Endometrium (tissue), 2 donors: ENCODE data around the gene ADD3.

Experiments used
- FAIRE-seq: peaks from 2 replicates; lab custom pipeline; 2012; peaks lifted over from hg19 to GRCh38; lab: Jason Lieb, UNC
- donor health status: control.
- donor health status: control.

Gene ADD3

DNA sequence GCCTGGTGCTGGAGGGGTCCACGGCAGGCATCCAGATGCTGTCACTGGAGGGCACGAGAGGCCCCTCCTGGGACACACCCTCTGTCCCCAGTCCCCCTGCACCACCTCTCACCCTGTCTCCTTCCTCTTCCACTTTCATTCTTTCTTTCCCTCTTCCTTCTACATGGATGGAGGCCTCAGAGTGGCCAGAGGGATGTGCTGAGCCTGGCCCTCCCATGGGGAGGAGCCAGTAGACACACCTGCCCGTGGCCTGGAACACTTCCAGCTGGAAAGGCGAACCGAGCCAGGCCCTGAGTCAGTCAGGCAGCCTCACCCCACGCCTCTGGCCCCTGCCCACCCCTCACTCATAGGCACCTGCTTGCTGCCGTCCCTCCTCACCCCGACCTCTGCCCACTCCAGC lies 143.7 kb downstream of the ADD3 start:
- FAIRE-seq, result no peak

DNA sequence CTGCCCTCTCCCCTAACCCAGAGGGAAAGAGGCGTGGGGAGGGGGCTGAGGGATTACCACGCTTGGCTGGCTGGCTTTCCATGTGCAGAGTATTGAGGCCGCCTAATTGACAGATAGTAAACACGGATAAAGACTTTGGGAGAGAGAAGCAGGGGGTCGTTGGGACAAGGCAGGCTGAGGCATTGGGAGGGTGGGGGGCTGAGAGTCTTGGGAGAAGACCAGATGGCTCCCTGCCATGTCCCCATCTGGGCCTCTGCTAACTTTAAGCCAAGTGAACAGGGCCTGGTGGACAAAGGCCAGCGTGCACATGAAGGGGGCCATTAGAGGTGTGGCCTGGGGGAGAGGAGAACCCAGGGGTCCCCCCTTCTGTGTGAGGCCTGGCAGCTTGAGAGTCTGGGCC lies 144.2 kb downstream of the ADD3 start:
- FAIRE-seq, result no peak

DNA sequence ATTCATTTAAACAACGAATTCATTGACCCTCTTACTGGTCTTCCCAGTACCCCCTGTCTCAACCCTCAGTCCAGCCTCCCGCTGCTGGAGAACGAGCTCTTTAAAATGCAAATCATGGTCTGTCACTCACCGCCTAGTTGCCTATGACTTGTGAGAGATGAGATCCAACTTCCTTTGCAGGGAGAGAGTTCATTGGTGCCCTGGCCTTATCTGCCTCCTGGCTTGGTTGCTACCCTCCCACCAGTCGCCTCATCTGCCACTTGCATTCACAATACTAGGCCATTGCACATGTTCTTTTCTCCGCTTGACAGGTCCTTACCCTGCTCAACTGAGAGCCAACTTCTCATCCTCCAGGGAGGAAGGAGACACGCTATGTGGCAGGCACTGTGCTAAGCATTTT lies 145.6 kb downstream of the ADD3 start:
- FAIRE-seq, result no peak

DNA sequence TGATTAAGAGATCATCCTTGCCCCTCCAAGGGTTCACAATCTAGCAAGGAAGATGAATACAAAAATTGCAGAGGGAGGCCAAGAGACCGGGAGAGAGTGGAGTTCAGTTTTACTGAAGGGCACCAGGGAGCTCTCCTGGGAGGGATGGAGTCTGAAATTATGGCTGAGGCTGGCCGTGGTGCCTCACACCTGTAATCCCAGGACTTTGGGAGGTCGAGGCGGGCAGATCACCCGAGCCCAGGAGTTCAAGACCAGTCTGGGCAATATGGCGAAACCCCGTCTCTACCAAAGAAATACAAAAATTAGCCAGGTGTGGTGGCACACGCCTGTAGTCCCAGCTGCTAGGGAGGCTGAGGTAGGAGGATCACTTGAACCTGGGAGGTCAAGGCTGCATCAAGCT lies 148.3 kb downstream of the ADD3 start:
- FAIRE-seq, result no peak

DNA sequence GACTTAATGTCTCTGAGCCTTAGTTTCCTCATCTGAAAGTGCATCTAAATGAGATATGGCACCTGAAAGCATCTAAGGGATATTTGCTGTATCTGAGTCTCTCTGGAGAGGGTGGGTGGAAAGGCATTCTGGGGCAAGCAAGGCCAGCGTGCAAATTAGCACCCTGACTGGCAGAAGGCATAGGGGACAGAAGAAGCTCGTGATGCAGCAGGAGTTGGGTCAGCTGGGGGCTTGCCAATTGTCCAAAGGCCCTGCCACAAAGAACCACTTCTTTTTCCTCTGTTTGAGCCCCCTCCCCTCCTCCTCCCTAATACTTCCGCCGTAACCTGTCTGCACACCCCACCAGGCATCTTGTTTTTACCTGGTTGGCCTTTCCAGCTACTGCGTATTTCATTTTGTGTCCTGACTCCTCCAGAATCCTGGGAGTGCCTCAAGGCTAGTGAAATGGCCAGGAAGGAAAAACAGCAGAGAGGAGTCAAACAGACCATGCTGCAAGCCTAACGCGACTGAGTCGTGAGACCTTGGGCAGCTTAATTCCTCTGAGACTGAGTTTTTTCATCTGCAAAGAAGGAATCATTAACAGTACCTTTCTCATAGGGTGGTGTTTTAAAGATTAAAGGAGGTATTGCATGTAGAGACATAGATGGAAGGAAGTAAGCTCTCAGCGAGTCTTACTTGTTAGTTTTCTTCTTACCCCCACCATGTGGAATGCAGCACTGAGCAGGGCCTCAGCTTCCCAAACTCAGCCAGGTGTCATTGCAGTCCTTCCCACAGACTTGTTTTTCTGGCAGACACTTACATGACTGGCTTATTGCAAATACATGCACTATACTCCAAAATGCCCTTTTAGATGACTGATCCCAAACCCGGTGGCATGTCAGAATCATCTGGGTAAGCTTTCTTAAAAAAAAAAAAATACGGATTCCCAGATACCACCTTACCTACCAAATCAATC lies 150.5 kb downstream of the ADD3 start:
- no peak for FAIRE-seq

DNA sequence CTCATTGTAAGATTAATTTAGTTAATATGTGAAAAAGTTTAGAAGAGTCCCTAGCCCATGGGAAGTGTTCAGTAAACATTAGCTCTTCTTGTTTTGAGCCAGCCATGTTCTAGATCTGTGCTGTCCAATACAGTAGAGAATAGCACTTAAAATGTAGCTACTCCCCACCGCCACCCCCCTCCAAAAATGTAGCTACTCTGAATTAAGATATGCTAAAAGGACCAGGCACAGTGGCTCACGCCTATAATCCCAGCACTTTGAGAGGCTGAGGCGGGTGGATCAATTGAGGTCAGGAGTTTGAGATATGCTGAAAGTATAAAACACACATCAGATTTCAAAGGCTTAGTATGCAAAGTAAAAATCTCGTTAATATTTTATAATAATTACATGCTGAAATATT lies 152.3 kb downstream of the ADD3 start:
- FAIRE-seq, result no peak

DNA sequence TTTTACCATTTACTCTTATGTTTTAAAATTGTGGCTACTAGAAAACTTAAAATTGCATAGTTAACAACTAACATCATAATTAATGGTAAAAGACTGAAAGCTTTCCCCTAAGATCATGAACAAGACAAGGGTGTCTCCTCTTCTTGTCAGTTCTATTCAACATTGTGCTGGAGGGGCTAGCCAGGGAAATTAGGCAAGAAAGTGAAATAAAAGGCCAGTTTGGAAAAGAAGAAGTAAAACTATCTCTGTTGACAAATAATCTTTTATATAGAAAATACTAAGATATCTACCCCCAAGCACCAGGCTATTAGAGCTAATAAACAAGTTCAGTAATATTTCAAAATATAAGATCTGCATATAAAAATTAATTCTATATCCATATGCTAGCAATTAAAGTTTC lies 152.7 kb downstream of the ADD3 start:
- no peak for FAIRE-seq

DNA sequence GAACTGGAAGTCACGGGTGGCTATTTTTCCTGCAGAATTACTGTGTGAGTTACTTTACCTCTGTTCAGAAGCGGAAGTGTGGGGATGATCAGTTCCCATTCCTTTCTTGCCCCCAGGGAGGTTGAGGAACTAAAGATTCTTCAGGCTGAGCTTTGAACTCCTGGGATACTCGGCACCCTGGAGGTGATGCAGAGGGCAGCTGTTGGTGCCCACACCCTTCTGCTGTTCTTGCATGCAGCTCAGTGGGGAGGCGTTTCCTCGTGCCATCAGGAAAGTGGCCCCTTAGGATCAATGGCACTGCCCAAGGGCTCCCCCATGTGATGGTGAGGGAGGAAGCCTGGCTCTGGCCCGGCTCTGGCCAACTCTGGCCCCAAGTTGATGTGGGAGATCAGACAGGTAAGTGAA lies 155.0 kb downstream of the ADD3 start:
- FAIRE-seq, result no peak

DNA sequence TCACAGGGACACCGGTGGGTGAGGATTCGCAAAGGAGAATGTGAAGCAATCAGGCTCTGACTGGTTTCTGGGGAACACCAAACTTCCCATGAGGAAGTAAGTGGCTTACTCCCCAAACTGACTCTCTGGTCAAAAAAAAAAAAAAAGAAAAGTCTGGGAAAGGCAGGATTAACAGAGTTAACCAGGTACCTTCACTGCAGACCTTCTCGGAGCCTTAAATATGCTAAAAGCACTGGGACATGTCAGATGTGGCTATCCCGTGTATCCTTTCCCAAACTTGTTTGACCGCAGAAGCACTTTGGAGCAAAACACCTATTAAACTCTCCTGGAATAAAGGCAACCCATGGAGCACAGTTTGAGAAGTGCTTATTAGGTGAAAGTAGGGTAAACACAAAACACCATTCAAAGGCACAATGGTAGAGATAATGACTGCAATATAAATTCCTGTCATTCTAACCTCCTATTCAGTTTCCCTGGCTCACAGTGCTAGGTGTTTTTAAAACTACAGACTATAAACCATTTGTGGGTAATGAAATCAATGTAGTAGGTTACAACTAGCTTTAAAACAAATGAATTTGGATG lies 155.5 kb downstream of the ADD3 start:
- FAIRE-seq, result no peak

DNA sequence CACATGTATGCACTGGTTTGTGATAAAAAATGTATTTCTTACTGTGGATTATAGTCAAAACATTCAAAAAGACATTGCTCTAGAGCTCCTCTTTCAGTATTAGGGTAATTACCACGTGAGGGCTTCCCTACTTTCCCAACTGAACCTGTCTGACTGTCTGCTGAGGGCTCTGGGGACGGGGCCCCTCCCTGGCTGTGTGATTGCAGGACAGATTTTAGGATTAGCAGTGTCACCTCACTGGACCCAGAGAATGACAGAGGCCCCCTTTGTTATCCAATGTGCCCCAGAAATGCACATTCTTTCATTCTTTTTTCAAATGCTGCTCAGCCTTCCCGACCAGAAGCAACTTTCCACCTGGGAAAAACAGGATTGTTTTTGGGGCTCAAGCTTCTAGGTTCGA lies 156.1 kb downstream of the ADD3 start:
- FAIRE-seq, result no peak

DNA sequence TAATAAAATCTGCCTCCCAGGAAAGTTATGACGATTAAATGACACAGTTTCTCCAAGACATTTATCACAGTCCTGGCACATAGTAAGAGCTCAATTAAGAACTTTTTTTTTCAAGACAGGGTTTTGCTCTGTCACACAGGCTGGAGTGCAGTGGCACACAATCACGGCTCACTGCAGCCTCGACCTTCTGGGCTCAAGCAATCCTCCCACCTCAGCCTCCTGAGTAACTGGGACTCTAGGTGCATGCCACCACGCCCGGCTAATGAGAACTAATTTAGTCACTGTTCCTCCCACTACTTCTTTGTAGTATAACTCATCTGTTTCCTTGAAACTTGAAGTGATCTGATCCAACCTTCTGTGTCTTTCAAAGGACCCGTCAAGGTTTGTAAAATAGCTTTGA lies 157.5 kb downstream of the ADD3 start:
- FAIRE-seq, result no peak

DNA sequence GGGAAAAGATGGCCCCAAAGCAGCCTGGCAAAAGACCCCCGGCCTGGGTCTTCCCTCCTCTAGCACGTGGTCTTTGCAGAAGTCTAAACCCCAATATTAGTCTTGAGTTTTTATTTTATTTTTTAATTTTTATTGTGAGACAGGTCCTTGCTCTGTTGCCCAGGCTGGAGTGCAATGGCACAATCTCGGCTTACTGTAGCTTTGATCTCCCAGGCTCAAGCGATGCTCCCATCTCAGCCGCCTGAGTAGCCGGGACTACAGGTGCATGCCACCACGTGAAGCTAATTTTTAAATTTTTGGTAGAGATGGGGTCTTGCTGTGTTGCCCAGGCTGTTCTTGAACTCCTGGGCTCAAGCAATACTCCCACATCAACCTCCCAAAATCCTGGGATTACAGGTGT lies 159.4 kb downstream of the ADD3 start:
- no peak for FAIRE-seq

DNA sequence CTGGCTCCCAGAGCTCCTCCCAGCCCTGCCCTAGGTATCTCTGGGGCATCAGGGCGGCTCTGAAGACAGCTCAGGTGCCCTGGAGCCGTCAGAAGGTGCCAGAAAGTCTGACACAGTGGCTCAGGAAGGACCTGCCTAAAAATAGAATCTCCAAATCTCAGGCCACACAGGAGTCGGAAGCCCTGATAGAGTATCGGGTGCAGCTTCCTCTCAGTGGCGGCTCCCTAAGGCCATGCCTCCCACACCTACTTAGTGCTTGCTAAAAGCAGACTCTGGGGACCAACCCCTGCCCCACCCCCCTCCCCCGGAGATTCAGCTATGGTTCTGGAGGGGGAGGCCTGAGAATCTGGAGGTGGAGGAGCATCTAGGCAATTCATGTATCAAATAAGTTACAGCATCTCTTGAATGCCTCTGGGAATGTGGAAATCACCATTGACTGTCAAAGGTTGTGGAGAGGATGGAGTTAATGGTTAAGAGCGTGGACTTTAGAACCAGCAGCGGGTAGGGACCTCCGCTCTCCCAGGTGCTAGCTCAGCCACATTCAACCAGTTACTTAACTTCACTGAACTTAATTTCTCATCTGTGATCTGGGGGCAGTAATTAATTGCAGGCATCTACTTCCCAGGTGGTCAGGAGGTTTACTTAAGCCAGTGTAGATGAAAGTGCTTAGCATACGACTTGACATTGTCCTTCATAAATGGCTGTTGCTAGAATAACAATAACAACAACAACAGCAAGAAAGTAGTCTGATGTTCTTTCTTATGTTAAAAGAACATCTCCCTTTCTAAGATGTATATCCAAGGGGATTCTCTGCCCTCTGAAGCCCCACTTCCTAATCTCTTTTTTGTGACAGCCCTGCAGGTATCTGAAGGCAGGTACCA lies 161.1 kb downstream of the ADD3 start:
- FAIRE-seq, result no peak

DNA sequence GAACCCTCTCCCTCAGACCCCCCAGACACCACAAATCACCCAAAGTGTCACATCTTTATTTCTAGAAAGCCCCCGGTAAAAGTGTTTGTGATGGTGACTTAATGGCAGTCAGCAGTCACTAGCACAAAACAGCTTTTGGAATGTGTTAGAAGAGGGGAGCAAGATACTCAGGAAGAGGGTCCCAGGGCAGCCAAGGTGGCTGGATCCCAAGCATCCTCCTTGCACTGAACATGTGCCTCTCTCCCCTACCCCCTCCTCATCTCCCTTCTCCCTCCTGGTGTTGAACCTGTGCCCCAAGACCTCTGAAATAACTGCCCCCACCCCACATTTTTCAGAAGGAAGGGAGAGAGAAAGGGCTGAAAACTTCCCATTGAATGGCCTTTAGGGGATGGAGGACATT lies 161.8 kb downstream of the ADD3 start:
- FAIRE-seq, result no peak

DNA sequence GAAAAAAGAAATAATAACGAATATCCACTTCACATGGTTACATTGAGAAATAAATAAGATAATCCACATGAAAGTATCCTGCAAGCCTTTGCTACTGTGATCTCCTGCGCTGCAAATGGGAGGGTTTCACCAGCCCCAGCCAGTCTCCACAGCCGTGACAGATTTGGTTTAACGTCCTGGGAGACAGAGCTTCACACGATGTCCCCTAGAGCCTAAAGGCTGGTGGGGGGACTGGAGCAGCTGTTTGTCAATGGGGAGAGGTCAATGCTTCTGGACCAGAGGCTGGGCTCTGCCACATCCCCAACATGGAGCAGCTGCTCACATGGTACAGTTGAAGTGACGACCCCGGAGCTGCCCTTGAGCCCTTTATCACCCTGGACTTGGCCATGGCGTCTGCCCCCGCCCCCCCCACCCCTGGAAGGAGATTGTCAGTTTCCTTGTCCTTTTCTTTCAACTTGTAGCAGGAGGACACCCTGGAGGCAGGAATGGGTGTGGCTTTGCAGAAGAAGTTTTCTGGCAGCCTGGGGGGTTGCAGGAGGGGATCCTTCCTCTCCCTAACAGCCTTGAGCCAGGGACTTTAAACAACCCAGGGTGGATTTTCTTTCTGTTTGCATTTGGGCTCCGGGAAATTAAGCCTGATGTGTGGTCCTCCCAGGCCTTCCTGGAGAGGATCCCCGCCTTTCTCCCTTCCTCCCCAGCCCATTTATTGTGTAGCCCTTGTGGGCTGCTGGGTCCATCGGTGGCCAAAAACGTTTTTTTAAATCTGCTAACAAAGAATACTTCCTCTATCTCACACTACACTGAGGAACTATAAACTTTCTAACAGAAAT lies 162.6 kb downstream of the ADD3 start:
- FAIRE-seq, result no peak

DNA sequence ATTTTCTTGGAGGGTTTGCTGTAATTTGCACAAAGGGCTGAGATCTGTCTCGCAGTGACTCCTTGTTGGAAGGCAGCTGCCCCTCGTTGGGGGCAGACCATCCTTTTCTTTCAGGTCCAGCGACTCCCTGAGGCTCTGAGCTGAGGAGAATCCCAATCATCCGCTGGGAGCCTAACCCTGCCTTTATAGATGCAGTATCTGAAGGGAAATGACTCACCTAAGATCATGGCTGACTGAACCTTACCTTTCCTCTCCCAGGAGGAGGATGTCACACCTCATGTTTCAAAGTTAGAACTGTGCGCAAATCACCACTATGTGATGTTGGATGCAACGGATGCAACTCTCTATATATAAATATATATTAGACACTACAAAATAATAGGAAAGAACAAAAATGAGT lies 163.2 kb downstream of the ADD3 start:
- no peak for FAIRE-seq

DNA sequence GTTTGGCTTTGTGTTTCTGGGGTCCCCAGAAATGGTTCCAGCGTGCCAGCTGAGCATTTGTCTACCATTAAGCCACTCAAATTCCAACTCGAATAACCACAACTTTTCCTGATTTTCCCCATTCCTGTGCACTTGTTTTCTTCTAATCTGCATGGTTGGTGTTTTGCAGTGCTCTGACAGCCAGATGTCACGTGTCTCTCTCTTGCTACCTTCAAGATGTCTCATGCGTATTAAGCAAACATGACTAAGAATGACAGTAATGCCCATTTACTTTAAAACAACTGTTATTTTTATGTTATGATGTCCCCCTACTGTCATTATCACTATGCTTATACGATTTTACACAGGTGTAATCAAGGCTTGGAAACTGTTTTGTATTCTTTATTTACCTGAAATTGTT lies 164.4 kb downstream of the ADD3 start:
- FAIRE-seq, result no peak

DNA sequence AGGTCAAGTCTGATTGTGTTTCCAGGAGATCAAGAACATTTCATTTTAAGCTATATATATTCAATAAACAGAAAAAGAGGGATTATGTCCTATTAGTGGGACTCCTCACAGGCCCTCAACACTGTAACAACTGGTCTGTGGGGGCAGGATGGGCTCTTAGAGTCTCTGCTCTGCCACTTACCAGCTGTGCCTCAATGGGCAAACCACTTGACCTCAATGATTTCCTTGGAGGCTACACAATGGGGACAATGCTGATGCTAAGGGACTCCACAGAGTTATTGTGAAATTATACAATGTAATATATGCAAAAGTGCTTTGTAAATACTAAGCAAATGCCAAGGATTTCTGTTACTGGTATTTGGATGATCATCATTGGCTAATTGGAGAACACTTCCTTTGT lies 166.4 kb downstream of the ADD3 start:
- FAIRE-seq, result no peak

DNA sequence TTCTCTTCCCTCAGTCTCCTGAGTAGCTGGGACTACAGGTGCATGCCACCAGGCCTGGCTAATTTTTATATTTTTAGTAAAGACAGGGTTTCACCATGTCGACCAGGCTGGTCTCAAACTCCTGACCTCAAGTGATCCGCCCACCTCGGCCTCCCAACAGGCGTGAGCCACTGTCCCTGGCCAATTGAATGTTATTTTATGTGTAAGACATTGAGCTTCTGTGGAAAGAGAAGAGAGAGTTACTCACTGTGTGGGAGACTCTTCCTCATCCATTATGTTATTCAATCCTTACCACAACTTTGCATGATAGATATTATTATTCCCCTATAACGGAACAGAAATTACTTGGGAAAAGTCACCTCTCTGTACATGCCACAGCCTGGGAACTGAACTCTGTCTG lies 167.0 kb downstream of the ADD3 start:
- FAIRE-seq, result no peak

DNA sequence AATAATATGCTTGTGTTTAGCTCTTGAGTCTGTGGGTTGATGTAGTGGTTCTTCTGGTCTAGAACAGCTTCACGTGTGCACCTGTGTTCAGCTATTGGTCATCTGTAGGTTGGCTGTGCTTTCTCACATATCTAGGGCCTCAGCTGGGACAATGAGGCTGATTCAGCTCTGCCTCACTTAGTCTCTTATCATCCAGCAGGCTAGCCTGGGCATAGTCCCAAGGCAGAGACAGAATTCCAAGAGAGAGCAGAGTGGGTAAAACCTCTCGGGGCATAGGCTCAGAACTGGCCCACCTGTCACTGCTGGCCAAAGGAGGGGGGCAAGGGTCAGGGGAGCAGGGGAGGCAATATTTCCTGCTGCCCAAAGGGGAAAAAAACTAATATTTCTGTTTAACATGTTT lies 167.6 kb downstream of the ADD3 start:
- no peak for FAIRE-seq

DNA sequence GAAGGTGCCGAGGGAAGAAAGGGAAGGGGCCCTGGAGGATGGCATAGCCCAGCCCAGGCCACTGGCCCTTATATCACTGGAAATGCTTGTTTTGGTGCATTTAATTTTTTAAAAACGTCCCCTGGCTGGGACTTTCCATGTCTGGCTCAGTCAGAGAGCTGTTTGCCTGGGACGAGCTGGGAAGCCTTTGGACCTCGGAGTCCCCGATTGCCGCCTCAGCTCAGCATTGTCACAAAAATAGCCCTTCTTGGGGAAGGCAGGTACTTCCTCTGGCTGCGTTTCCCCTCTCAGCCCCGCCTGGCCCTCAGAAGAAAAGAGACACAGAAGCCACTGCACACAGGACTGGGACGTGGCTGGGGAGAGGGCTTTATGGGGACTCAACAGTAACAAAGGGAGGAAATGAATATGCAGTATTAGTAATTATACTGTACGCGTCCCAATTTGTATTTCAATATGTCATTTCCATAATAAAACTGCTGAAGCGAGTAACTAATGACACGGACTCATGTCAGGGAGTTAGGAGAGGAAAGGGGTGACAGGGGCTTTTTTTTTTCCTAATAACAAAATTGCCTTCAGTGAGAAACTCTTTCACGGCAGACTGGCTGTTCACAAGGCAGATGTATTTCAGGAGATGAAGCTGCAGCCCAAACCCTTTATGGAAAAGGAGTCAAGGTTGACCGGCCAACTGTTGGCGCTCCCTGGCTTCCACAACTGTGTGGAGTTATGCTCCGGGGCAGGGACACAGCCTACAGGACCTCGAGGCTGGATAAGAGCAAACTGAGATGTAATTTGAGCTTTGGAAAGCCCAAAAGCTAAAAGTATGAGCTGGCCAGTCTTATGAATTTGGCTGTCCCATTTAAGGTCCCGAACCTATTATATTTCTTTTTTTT lies 168.6 kb downstream of the ADD3 start:
- FAIRE-seq, result no peak
